Gastrocnemius medialis (tissue), 4 donors: ENCODE data around the gene HIRA.

Source experiments
- POLR2A ChIP-seq, 2 donors: fragments of 450-650 bp; IDR thresholded peaks; one replicate each; pipeline ENCODE4 v1.6.1; 2017; ENCODE audit warnings: antibody characterized with exemption in 2 of 2, mild to moderate bottlenecking in 2 of 2, moderate library complexity in 2 of 2
- TF ChIP-seq, protein P1 (sequence below), 5 experiments: fragments of 450-650 bp in 3 of 5; fragments of 200-600 bp in 2 of 5; sonication (generic) in 2 of 5; IDR thresholded peaks in 4 of 5; conservative IDR thresholded peaks in 1 of 5; 1 replicate in 4 of 5; 2 replicates in 1 of 5; pipeline ENCODE4 v1.5.1; 2016 to 2019; ENCODE audit warnings: antibody characterized with exemption in 5 of 5, mild to moderate bottlenecking in 3 of 5, moderate library complexity in 3 of 5

GRCh38 chr22:19321757-19322156 lies 109.8 kb downstream of the HIRA start:
- TF ChIP-seq, protein P1, sequence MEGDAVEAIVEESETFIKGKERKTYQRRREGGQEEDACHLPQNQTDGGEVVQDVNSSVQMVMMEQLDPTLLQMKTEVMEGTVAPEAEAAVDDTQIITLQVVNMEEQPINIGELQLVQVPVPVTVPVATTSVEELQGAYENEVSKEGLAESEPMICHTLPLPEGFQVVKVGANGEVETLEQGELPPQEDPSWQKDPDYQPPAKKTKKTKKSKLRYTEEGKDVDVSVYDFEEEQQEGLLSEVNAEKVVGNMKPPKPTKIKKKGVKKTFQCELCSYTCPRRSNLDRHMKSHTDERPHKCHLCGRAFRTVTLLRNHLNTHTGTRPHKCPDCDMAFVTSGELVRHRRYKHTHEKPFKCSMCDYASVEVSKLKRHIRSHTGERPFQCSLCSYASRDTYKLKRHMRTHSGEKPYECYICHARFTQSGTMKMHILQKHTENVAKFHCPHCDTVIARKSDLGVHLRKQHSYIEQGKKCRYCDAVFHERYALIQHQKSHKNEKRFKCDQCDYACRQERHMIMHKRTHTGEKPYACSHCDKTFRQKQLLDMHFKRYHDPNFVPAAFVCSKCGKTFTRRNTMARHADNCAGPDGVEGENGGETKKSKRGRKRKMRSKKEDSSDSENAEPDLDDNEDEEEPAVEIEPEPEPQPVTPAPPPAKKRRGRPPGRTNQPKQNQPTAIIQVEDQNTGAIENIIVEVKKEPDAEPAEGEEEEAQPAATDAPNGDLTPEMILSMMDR (IDR thresholded peaks at IDR 0.05 in 4 of 5, conservative IDR thresholded peaks at IDR 0.05 in 1 of 5) = no peak
- TF ChIP-seq POLR2A (IDR thresholded peaks at IDR 0.05) = no peak
